NCI-H748 (cell line): ENCODE results near the gene CTBP1.
"Not testable (repeated sequence)": the region's sequence is repeated elsewhere in the genome, so short reads cannot be mapped to it uniquely, and the experiment has no call there.

Experiments used
- DNase-seq: peaks from one replicate; lab custom pipeline; 2025; ENCODE audit not compliant: unreplicated experiment; lab: John Stamatoyannopoulos, UW

The CTBP1 gene

DNA sequence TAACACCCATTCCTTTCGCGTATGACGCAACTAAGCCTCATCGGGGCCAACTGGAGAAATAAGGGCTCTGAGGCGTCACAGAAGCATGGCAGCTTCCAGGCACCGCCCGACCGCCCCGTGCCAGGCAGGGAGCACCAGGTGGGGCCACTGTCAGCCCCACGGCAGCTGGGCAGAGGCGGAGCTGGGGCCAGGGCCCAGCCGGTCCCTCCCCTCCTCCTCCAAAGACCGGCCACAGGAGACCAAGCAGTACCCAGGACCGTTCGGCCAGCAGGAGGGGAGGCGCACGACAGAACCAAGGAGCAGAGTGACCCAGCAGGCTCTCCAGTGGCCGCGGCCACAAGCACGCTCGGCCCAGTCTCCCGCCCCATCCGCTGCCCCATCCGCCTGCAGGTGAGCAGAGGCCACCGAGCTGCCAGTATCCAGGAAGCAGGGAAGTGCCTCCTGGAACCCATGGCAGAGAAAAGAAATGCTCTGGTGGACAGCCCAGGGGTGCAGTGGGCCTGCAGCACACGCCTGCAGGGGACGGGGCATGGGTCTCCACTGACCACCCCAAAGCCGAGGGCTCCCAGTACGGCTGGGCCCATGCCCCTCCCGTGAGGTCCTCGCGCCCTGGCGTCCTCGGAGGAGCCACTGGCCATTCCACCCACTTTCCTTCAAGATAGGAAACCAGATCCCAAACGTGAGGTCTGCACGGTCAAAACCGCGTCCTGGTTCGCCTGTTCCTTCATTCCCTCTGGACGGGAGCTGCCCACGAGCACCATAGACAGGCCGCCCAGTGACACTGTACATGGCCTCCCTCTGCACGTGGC lies 9.6 kb downstream of the CTBP1 start:
- no peak for DNase-seq

DNA sequence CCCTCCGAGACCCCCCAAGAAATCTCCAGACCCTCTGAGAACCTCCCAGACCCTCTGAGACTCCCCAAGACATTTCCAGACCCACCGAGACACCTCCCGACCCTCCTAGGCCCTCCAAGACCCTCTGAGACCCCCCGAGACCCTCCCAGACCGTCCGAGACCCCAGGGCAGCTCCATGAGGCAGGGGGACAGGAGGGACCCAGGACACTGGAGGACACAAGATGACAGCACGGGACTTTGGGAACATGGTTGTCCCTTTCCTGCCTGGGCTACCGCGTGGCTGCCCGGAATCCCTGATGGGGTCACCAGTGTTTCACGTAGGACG lies 10.3 kb downstream of the CTBP1 start:
- no peak for DNase-seq

DNA sequence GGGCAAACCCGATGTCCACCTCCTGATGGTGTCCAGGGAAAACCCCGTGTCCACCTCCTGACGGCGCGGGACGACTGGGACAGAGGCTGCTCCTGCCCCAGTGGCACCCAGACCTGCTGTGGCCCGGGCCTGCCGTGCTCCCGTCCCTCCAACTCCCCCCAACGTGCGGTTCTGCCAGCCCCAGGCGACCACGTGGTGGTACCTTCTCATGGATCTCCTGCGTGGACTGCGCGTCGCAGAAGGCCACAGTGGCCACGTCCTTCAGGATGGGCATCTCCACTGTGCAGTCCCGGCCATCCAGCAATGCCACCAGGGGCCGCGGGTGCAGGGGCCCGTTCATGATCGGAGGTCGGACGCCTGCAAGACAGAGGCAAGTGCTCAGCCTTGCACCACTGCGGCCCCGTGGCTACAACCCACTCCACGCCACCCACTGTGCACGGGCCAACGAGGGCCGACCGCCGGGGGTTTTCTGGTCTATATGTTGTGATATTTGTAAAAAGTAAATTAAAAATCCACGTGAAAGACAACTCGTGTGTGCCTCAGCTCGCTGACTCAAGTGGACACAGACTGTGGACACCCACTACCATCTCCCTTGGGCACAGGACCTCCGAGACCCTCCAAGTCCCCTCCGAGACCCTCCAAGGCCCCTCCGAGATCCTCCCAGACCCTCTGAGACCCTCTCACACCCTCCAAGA lies 10.8 kb downstream of the CTBP1 start:
- DNase-seq, result no peak

DNA sequence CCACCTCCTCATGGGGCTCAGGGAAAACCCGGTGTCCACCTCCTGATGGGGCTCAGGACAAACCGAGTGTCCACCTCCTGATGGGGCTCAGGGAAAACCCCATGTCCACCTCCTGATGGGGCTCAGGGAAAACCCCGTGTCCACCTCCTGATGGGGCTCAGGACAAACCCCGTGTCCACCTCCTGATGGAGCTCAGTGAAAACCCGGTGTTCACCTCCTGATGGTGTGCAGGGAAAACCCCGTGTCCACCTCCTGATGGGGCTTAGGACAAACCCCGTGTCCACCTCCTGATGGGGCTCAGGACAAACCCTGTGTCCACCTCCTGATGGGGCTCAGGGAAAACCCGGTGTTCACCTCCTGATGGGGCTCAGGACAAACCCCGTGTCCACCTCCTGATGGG lies 11.7 kb downstream of the CTBP1 start:
- not testable (repeated sequence) for DNase-seq

DNA sequence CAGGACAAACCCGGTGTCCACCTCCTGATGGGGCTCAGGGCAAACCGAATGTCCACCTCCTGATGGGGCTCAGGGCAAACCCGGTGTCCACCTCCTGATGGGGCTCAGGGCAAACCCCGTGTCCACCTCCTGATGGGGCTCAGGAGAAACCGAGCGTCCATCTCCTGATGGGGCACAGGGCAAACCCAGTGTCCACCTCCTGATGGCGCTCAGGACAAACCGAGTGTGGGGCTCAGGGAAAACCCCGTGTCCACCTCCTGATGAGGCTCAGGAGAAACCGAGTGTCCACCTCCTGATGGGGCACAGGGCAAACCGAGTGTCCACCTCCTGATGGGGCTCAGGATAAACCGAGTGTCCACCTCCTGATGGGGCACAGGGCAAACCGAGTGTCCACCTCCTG lies 12.1 kb downstream of the CTBP1 start:
- DNase-seq, result not testable (repeated sequence)

DNA sequence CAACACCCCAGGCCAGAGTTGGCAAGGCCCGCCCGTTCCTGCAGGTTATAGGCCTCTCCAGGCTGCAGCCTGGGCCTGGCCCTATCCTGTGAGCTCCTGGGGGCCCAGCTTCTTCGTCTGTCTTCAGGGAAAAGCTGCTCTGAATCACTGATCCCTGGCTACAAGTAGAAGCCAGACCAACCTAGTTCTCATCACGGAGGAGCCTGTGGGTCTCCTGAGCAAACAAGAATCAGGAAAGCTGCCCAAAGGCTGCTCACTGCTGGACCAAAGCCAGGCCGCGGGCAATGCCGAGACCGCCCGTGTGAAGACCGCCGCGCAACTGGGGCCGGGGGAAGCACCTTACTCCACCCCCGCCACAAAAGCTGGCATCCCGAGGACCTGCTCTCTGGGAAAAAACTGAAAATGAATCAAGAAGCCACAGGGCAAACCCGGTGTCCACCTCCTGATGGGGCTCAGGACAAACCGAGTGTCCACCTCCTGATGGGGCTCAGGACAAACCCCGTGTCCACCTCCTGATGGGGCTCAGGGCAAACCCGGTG lies 12.8 kb downstream of the CTBP1 start:
- no peak for DNase-seq

DNA sequence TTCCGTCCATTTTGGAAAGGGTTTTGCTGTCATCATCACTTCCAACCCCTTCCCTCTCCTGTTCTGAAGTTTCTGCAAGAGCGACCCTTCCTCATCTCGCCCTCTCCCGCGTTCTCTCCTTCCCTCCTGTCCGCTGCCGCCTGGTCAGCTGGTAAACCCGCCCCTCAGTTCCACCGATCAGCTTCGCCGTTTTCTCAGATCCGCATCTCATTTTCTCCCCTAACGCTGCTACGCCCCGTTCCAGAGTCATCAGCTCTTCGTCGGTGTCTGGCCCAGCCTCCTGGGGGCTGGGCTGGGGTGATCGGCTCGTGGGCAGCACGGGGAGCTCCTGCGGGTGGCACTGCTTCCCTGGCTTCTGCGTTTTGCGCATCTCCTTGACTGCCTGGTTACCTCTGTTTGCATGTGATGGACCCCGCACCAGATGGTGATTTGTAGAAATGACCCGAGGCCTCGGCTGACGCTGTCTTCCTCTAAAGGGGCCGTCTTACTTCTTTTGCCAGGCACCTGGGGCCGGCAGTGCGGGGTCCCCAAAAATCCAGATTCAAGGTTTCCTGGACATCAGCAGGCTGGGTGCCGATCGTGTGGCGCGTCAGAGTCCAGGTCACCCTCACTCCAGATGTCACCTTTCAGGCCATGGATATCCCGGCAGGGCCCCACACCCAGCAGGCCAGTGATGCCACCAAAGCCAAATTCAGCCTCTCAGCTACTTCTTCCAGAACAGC lies 13.4 kb downstream of the CTBP1 start:
- no peak for DNase-seq

DNA sequence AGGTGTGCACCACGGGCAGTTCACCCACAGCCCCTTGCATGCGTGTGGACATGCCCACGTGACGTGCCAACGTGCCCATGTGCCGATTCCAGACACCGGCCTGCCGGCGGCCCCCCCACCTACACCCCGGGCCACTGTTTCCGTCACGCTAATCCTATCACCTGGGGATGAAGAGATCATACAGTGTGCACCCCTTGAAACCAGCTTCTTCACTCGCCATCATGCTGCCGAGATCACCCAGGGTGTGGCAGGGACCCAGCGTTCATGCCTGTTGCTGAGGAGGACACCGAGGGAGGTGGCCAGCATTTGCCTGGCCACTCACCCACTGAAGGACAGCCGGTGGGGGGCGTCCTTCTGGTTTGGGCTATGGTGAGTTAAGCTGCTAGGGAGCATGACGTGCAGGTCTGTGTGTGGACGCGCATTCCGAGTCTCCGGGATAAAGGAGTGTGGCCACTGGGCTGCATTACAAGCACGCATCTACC lies 14.1 kb downstream of the CTBP1 start:
- DNase-seq, result no peak

DNA sequence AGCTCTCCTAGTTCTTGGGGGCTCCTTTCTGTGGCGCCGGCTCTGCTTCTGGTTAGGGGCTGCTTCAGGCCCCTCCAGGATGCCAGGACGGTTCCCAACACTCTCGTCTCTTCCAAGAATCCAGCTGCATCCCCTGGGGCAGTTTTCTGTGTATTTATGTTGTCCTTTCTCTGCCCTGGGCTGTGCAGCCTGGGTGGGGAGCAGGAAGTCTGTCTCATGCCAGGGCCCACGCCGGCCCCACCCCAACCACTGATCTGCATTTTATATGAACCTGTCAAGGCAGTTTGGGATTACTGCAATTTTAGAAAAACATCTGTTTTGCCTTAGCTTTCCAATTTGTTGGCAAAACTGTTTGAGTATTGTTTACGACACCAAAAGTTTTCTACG lies 14.6 kb downstream of the CTBP1 start:
- no peak for DNase-seq

DNA sequence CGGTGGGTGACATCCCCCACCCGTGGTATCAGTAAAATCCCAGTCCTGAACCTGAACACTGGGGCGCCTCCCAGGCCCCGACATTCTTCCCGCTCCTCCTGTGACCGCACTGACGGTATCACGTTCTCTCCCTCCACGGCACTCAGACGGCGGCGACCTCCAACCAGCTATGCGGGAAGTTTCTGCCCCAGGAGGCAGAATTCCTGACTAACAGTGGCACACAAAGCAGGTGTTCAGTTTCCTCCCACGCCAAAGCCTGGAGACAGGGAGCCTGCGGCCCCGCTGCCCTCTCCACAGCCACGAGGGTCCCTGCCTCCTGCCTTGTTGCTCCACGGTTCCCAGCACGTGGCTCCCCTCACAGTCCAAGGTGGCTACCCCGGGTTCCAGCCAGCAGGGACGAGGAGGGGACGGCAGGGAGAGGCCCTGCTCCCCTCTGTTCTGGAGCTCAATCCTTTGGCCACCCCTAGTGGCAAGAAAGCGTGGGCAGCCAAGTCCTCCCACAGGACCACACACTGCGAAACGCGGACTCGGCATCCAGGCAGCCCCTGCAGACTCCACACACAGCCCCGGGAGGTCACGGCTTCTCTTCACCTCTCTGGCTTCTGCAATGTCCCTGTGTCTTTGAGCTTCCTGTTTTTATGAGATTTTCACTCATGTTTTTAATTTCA lies 15.2 kb downstream of the CTBP1 start:
- DNase-seq, result no peak

DNA sequence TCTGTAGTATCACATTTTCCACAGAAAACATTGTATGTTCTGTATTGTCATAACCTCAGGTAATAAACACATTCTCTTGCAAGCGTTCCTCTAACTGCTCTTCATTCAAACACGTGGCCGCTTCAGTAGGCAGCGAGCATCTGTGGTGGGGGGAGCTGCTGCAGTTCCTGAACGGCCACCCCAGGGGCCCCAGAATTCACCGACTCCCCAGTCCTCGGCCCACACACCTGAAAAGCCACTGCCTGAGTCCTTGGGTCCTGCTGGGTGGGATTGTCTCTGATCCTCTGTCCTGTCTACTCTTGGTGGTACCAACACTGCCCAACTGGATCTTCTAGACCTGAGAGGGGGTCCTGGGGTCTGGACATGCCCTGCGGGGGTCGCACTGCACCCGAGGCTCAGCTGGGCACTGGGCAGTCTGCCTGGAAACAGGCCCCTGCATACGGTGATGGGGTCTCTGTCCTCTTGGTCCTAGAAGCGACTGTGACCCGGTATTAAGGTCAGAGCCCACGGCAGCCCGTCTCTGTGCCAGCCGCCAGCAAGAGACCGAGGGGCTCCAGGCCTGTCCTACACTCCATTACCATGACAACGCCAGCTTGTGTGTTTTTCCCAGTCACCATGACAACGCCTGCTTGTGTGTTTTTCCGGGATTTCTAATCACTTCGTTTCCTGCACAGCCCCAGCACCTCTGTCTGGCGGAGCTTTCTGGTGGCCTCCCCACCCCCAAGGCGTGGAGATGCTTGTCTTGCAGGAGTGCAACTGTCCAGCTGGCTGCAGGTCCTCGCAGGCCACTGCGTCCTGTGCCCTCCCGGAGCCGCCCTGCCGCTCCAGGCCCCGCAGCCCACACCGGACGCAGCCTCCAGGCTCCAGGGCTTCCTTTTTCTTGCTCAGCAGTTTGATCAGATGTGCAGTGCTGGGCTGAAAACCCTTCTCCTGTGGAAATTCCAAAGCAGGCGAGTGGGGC lies 16.0 kb downstream of the CTBP1 start:
- DNase-seq, result no peak

DNA sequence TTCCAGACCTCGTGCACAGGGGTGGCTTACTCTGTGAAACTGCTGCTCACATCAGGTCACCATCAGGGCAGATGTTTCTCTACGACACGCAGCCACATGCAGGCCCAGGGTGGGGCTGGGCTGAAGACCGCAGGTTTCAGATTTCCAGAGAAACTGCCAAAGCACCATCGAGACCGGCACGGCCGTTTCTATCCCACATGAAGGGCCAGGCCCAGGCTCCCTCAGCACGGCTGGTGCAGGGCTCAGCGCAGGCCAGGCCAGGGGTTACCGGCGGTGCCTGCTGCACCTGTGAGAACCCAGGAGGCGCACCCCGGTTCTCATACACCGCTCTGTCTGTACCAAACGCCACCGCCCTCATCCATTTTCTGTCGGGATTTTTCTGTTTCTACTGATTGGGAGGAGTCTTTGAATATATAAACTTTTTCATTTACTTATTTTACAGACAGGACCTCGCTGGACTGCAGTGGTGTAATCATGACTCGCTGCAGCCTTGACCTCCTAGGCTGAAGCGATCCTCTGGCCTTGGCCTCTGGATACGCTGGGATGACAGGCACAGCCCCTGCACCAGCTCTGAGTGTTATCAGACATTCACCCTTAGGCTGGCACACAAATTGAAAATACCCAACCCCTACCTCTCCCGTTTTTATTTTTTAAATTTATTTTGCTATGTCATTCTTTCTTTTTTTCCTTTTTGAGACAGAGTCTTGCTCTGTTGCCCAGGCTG lies 17.1 kb downstream of the CTBP1 start:
- no peak for DNase-seq

DNA sequence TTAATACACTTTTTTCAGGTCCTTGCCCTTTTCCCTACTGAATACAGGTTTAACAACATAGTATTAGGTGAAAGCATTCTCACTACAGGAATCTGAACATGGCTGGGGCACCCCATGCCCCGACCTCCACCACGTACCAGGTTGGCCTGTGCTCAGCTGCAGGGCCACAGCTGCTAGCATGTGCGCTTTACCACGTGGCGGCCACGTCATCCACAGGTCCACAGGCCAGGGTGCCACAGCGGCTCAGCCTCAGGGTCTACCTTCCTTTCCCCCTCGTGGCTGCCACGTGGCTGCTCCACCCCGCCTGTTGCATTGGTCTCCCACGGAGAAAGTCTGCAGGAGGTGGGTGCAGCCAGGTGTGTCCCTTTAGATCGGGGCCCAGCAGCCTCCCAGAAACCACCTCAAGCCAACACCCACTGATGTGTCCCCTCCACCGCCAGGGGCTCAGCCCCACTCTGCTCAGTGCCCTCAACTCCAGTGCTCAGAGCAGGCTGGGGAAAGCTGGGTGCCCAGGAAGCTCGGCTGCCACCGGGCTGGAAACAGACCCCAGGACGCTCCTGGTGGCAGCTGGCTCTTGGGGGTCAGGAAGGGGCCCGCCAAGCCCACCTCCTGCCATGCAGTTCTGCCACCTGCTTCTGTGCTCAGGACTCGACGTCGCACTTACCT lies 17.8 kb downstream of the CTBP1 start:
- no peak for DNase-seq

DNA sequence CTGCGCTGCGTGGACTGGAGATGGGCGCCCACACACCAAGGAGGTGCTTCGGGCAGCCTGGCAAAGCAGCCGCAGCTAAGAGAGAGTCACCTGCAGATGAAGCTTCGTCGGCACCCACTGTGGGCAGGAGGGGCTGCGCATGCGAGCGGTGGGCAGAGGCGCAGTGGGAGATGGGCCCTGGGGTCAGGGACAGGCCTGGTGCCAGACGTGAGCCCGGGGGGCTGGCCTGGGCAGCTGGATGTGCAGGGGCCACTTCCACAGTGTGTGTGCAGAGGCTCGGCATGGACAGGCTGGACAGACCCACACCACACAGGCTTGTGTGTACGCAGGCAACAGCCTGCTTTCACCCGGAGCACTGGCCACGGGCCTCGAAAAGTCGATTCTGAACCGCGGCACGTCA lies 18.6 kb downstream of the CTBP1 start:
- DNase-seq, result no peak

DNA sequence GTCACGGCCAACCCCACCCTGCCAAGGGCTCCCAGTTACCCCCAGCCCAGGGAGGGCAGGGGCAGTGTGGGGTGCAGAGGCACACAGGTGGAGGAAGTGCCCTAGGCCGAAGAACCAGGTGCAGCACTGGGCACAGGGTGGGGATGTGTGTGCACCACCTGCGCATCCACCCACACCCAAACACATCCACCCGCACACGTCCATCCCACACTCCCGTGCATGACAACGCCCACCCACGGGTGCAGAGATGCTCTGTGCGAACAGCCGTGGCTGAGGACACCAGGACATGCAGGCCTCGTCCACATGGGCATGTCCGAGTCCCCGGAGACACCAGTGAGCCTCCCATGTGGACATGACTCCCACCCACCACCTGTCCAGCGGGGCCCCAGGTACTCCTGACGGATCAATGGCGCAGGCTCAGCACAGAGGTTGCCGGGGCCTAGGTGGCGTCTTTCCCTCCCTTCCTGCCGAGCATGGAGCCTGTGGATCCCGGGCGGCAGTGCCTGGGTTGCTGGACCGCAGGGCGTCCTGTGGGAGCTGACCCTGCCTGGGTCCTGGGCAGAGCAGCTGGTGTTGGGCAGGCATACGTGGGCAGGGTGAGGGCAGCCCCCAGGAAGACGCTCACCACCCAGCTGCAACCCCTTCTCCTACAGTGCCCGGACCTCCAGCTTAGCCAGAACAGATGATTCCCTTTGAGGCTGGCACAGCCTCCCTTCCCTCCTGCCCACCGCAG lies 19.6 kb downstream of the CTBP1 start:
- DNase-seq, result no peak

DNA sequence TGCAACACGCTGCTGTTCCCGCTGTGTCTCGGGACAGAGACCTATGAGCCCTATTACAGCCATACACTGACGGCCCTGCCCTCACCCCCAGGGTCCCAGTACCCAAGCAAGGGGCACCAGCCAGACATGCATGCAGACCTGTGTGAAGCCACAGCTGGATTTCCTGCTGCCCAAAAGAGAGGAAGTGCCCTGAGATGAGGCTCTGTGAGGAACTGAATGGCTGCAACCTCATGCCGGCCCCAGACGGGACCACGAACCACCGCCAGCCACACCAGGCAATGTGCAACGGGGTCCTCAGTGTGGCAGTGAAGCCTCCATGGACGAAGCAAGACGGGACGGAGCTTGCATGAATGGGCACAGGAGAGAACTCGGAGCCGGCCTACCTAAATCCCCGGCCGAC lies 21.1 kb downstream of the CTBP1 start:
- no peak for DNase-seq

DNA sequence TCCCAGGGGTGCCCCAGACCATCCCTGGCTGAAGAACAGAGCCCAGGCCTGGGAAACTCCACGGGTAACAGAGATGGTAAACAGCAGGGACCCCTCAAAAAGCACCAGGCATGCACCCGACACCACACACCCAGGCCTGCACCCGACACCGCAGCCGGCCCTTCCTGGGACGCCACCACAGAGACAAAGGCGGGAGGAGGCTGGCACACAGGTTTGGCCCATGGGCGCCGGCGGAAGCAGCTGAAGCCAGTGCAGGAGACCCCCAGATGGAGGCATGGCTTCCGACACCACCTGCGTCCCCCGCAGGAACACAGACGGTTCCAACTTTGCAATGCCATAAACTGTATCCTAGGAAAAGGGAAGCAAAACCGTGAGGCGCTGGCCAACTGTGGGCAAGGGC lies 22.3 kb downstream of the CTBP1 start:
- DNase-seq, result no peak

DNA sequence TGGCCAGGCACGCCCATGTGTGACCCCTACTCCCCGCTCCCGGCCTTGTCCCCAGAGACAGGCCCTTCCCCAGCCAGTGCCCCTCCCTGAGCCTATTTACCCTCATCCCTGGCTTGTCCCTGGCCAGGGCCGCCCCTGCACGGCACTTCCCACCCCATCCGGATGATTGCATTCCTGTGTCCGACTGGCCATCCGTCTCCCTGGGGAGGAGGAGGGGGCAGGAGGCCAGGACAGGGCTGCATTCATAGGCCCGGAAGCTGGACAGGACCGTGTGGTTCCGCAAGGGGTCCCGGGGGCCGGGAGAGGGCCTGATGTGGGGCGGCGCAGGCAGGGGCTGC lies 22.8 kb downstream of the CTBP1 start:
- no peak for DNase-seq
